Germinal center (tissue), 1 donor: ENCODE measurements around the gene ATAD3A.
"Not testable (repeated sequence)": the region's sequence is repeated elsewhere in the genome, so short reads cannot be mapped to it uniquely, and the experiment has no call there.

Experiments
- DNase-seq: peaks from one replicate; pipeline ENCODE4 v3.0.0; 2012; ENCODE audit warnings: mixed read lengths, low spot score

Gene ATAD3A

DNA sequence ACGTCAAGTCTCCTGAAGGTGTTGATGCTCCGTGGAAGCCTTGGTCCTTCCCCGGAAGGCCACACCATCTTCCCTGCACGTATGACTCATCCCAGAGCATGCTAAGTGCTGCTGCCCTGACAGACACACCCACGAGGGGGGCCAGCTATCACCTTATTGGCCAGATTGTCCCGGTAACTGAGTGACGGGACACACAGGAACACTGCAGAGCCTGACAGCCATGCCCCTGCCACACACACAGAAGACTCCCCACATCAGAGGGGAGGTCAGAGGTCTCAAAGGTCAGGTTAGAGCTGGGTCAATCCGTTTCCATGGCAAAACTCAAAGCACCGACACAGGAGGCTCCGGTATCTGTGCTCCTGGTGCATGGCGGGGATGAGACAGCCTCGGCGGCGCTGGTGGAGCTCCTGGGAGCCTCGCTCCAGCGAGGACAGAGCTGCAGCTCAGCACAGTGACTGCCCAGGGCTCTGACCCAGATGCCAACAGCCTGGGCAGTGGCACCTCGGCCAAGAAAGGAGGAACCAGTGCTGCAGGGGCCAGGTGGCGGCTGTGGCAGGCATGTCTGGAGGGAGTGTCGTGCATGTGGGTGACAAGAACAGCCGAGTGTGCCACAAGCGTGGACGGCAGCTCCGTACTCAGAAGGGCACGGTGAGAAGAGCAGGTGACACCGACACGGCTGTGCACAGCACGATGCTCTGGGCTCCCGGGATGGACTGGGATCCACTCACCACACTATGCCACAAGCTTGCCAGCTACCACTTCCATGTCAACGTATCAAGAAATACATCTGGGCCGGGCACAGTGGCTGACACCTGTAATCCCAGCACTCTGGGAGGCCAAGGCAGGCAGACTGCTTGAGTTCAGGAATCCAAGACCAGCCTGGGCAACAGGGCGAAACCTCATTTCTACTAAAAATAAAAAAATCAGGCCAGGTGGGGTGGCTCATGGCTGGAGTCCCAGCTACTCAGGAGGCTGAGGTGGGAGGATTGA, 43.3 kb downstream of the ATAD3A start:
- no peak for DNase-seq

DNA sequence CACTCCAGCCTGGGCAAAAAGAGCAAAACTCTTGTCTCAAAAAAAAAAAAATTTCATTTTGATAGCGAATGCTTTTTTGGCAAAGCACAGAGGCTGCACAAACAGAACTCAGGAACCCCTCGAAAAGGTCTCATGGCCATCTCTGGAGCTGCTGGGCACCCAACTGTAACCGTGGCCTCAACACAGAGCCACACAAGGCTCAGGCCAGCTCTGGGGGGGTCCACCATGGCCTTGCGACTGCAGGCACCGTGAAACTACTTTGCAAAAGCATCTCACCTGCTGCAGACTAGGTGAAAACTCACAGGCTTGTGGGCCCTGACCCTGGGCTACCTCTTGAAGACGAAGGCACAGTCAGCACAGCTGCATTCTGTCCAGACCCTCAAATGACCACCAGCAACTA, 44.5 kb downstream of the ATAD3A start:
- no peak for DNase-seq

DNA sequence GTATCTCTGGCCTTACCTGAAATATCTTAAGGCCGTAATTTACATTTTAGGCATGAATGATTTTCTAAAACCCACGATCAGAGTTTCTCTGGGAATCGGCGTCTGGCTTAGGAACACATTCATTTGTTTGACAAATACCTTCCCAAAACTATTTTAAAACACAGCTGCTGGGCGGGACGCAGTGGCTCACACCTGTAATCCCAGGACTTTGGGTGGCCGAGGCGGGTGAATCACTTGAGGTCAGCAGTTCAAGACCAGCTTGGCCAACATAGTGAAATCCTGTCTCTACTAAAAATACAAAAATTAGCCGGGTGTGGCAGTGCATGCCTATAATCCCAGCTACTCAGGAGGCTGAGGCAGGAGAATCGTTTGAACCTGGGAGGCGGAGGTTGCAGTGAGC, 45.0 kb downstream of the ATAD3A start:
- not testable (repeated sequence) for DNase-seq

DNA sequence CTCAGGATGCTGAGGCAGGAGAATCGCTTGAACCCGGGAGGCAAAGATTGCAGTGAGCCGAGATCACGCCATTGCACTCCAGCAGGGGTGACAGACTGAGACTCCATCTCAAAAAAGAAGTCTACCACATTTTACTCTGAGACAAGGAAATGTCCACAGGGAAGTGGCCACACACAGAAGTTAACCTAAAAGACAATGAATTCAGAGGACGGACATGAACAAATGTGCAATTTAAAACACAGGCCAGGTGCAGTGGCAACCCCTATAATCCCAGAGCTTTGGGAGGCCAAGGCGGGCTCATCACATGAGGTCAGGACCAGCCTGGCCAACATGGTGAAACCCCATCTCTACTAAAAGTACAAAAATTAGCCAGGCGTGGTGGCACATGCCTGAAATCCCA, 45.7 kb downstream of the ATAD3A start:
- DNase-seq: not testable (repeated sequence)

DNA sequence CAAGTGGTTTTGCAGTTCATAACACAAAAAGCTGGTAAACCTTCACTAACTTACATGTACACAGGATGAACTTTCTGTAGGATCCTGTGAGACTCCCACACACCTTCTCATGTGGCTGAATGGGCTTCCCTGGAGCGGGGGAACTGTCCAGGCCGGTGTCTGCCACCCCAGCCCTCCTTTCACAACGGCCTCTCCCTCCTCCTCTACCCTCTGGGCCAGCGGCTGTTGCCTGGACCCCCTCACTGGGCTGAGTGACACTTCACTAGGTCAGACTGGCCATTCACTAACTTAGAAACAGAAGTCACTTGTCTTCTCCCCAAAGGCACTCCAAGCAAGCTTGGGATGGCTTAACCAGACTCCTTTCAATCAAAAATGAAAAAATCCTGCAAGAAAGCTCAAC, 46.6 kb downstream of the ATAD3A start:
- no peak for DNase-seq

DNA sequence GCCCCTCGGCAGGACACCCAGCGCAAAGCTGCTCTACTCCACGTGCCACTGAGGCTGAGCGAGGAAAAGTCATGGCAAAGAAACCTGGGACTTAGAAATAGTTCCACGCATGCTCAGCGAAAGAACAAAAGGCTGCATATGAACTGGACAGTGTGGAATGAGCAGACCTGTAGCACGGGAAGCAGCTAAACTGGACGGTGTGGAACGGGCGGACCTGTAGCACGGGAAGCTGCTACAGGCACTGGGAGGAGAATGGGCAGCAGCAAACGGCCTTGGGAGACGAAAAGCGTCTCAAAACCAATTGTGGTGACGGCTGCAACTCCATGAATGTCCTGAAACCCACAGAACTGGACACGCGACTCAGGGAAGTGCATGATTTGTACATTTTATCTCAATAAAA, 47.1 kb downstream of the ATAD3A start:
- DNase-seq: no peak

DNA sequence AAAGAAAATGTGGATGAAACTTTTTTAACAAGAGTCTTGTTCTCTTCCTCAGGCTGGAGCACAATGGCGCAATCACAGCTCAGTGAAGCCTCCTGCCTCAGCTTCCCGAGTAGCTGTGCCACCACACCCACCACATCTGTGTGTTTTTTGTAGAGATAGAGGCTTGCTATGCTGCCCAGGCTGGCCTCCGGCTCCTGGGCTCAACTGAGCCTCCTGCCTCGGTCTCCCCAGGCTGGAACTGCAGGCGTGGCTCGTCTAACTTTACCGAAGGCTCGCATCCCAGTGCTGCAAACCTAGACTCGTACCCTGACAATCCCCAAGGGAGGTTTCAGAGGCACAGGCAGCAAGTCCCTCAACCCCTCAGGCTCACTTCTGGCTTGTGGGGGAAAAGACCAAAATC, 48.2 kb downstream of the ATAD3A start:
- DNase-seq: no peak

DNA sequence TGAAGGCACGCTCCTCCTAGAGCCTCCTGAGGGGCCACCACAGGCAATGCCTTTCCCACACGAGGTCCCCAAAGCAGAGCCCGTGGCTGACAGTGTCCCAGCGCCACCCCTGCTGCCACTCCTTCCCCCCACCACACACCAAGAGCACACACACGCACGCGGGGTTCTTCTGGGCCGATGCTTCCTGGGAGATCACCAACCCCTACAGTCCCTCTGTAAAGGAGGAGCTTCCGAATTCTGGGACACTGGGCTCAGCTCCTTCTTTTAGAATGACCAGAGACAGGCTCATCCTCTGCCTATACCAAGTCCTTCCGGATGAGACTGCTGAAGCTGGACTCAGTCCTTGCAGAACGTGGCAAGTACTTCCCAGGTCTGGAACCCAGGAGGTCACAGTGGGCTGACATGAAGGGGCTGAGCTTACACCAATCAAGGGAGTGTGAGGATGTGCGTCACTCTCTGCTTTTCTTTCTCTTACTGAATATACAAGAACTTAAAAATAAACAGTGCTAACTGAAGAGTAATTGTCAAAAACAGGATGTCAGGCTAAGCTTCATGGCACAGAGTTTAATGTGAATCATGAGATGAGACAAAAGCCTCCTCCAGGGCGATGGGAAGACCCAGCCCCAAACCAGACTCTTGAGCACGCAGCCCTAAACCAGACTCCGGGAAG, 50.0 kb downstream of the ATAD3A start:
- no peak for DNase-seq

DNA sequence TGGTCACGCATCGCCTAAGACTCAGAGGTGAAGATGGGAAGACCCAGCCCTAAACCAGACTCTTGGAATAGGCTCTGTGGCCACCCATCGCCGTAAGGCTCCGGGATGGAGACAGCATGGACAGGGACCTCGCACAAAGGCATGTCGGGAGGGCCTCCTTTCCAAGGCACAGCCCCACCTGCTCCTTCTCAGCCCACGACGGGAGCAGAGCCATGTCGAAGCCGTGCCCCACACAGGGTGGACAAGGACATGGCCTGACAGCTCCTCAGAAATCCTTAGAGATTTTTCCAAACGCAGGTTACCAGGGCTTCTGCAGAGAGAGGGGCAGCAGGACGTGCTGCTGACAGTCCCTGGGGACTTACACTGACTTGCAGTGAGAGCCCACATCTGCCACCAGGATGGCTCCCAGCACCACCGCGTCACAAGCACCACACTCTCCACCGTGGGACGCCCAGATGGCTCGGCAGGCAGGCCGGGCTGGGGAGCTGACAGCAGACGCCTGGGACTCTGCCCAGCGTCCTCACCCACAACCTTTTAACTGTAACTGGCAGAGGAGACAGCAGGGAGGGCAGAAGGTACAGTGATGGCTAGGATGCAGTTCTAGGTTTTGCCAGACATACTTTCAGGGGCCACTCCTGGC, 50.7 kb downstream of the ATAD3A start:
- no peak for DNase-seq

DNA sequence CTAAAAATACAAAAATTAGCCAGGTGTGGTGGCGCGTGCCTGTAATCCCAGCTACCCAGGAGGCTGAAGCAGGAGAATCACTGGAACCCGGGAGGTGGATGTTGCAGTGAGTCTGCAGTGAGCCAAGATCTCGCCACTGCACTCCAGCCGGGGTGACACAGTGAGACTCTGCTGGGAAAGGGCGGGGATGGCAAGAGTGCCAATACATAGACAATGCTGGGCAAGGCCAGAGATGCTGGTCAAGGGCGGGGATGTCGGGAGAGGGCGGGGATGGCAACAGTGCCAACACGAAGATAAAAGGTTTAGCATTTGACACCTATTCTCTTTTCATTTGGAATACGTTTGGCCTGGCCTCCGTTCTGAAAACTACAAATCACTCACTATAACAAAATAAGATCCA, 51.7 kb downstream of the ATAD3A start:
- no peak for DNase-seq

DNA sequence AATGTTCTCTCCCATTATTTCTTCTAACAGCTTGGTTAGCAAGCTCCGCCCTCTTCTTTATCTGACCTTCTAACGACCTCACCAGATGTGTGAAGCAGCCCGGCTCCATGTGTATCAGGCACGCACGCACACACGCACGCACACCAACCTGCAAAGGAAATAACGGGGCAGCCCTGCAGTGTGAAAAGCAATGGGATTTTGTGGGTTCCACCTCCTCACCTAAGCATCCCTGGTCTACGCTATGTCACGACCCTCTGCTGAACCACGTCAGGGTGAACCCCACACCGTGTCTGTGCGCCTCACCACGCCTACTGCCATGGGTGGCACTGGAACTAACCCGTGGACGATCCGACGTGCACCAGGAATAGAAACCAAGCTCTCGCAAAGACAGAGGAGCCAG, 52.3 kb downstream of the ATAD3A start:
- DNase-seq: no peak

DNA sequence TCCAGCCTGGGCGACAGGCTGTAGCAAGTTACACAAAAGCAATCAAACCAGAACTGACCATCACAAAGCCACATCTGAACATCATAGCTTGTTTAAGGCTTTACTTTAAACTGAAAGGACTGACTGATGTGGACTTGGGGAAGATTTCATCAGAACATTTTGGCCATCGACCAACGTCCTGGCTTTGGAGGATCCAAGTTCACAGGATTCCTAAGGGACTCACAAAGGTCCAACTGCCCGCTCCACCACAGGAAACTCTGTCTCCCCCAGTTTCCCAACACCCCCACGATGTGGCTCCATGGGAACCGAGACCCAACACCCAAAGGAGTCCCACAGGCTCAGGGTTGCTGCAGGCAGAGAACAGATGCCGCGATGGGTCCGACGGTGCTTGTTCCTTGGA, 53.4 kb downstream of the ATAD3A start:
- no peak for DNase-seq

DNA sequence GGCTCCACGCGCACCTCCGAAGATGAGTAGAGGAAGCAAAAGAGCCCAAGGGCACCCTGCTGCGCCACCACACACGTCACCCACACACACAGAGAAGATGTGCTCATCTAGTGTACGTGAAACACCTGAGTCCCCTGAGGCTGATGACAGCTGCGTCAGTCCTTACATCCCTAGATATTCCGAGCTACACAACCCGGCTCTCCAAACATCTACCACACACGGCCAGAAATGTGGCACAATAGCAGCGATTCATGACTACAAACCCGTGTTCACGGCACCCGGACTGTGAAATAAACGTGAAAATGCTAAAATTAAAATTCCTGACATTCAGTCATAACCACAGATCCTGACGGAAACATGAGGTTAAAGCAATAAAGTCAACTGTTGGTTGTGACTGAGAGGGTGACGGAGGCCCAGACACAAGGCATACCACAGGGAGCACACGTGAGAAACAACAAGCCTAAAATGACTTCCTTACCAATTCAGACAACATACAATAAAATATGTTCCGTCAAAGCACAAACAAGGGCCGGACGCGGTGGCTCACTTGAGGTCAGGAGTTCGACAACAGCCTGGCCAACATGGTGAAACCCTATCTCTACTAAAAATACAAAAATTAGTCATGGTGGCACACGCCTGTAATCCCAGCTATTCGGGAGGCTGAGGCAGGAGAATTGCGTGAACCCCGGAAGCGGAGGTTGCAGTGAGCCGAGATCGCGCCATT, 55.4 kb downstream of the ATAD3A start:
- DNase-seq: no peak

DNA sequence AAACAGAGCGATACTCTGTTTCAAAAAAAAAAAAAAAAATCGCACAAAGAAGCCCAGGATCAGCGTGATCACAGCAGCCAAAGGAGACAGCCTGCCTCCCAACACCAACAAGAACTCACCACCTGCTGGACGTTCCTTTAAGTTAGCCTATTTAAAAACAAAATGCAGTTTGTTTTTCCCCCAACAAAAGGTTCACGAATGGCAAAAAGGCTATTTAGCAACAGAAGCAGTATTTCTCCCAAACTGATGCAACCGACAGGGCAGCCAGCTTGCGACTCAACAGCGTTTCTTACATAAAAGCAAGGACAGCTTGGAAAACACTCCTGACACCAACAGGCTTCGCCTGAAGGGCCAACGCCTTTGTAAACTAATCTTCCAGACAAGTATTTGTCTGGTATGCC, 55.9 kb downstream of the ATAD3A start:
- DNase-seq: no peak

DNA sequence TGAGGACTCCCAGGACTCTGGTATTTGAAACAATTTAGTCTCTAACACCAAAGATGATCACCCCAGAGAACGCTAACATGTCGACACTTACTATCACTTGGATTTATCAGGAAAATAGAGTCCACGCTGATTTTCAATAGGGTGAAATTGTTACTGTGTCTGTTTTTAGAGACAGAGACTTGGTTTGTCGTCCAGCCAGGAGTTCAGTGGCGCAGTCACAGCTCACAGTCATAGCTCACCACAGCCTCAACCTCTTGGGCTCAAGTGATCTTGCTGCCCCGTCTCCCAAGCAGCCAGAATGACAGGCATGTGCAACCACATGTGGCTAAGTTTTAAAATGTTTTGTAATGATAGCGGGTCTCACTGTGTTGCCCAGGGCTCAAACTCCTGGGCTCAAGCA, 57.4 kb downstream of the ATAD3A start:
- no peak for DNase-seq

DNA sequence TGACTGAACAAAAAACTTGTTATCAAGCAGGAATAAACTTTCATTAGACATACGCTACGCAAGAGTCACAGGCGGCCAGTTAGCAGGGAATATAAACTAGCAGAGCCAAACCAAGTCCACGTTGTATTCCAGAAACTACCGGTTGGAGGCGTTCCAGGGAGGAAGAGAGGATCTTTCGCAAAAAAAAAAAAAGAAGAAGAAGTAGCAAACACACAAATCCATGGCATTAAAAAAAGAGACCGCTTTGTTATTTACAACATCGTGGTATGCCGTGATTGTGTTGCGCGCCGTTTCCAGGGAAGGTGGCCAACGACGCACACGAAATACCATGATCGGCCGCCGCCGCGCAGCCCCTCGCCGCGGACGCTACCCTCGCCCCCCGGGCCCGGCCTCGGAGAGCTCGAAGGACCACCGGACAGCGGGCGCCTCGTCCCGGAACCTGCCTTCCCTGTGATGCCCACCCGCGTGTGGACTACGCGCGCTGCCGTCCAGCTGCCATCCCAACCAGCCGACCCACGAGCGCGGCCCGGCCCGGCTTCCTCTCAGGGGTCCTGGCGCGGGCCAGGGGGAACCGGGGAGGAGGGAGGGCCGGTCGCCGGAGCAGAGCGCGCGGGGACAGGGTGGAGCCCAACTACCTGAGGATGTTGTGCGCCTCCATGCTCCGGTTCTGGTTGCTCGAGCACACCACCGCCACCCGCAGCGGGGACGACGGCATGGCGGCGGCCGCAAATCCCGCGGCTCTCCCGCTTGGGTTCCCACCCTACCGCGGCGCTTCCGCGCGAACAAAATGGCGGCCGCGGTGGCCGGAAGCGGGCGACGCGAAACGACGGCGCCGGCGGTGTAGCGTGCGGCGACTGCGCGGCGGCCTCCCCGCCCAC, 62.1 kb downstream of the ATAD3A start:
- peak; percentile 84 for DNase-seq

DNA sequence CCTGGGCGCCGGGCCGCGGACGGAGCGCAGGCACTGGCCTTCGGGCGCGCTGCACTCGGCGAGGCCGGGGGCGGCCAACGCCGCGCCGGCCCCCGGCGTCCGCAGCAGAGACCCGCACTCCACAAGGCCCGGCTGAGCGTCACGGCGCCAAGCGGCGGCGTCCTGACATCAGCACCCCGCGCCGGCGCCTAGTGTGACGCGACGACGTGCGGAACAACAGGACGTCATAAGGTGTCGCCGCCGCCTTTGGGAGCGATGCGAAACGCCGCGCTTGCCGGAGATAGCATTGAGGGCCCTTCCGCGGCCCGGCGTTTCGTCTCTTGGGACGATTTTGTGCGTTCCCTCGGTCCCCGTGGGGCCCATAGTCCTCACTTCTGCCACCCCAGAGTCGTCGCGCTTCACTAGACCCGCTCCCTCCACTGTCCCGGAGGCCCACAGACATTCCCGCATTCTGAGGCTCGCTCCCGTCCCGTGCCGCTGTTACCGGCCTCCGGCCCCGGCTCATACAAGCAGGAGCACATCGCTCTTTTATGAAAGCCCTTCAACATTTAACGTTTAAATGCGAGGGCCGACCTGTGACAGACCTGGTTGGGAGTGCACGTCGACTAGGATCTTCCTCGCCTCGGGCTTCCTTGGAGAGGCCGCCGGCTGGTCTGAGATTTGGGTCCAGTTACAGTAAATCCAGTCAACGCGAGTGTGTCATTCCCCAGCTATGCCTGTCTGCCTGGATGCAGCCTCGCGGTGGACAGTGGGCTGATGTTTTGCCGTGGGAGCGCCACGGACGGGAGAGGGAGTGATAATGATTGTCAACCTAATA, 63.0 kb downstream of the ATAD3A start, which contains the start of gene SSU72:
SSU72 (minus strand) TSS at position 143 of the 817 bp plus-strand sequence. CDS start 306 bp downstream, outside the sequence.
- DNase-seq: peak; percentile 93

DNA sequence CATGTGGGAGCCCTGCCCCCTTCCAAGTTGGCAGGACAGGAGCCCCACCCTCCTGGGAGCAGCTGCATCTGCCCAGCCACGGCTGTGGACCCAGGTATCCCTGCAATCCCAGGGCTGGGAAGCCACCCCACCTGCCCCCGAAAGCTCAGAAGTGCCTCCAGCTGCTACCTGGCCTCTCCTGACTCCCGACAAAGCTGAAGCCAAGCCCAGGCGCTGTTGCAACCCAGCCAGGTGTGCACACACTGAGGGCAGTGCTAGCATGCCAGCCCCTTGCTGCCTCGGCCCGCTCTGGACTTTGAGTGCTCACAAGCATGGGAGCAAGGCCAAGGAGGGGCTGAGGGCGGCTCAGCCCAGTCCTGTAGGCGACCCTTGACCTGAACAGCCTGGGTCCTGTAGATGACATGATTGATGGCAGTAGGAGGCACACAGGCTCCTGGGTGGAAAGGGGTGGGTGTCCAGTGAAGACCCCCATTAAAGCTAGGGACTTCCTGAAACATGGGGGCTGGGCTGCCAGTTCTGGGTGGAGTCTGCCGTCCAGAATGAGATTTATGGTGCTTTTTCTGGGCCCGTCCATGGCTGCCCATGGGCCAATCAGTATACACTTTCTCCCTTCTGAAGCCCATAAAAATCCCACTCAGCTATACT, 65.5 kb downstream of the ATAD3A start:
- no peak for DNase-seq

DNA sequence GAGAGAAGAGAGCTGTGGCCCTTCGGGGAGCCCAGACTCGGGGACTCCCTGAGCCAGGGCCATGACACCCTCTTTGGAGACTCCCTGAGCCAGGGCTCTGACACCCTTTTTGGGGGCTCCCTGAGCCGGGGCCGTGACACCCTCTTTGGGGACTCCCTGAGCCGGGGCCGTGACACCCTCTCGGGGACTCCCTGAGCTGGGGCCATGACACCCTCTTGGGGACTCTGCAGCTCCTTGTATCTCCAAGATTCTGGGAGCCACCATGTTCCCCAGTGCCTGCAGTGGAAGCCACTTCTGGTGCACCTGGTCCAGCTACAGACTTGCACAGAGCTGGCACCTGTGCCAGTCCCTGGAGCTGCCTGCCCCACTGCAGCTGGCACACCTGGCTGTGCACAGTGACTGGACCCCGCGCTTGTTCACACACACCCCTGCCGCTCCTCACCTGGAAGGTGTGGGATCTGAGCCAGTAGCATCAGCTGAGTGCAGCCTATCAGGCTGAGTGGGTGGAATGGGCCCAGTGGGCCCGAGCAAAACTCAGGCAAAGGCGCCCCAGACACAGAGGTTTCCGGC, 66.5 kb downstream of the ATAD3A start:
- no peak for DNase-seq
